Measurements from ENCODE around the gene NPR1.
"Not testable (repeated sequence)": the region's sequence is repeated elsewhere in the genome, so short reads cannot be mapped to it uniquely, and the experiment has no call there.

The NPR1 gene

GRCh38 chr1:153699768-153700167, 21.3 kb downstream of the NPR1 start:
- TF ChIP-seq, protein P1, sequence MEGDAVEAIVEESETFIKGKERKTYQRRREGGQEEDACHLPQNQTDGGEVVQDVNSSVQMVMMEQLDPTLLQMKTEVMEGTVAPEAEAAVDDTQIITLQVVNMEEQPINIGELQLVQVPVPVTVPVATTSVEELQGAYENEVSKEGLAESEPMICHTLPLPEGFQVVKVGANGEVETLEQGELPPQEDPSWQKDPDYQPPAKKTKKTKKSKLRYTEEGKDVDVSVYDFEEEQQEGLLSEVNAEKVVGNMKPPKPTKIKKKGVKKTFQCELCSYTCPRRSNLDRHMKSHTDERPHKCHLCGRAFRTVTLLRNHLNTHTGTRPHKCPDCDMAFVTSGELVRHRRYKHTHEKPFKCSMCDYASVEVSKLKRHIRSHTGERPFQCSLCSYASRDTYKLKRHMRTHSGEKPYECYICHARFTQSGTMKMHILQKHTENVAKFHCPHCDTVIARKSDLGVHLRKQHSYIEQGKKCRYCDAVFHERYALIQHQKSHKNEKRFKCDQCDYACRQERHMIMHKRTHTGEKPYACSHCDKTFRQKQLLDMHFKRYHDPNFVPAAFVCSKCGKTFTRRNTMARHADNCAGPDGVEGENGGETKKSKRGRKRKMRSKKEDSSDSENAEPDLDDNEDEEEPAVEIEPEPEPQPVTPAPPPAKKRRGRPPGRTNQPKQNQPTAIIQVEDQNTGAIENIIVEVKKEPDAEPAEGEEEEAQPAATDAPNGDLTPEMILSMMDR (IDR thresholded peaks at IDR 0.05; ENCODE audit: unreplicated experiment in 3 of 3): no peak
- Mint-ChIP-seq H3K27ac (peak overlapping the region in 2 of 3 experiments; percentile 99 to 100), H3K4me1 (peaks cover 24% of the 10 kb centered on the region), H3K9me3 (no peaks in the 10 kb centered on the region), H3K36me3 (ENCODE audit: low read depth) (no peaks in the 10 kb centered on the region), H3K27me3 (ENCODE audit: low read depth) (no peaks in the 10 kb centered on the region), H3K4me3 (no peak overlapping the region)

DNA sequence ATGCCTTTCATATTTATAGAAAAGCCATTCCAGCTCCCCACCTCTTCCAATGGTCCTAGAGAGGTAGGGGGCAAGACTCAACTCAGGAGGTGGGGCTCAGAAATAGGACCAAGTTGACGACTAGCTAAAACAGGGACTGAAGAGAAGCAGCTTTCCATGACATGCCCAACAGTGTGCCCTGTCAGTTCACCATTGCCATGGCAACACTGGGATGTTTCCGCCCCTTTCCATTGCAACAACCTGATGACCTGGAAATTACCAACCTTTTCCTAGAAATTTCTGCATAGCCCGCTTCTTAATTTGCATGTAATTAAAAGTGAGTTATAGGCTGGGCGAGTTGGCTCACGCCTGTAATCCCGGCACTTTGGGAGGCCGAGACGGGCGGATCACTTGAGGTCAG, 27.0 kb downstream of the NPR1 start:
- H3K4me3 Mint-ChIP-seq: no peak overlapping the region
- no peaks in the 10 kb centered on the region for H3K36me3 Mint-ChIP-seq (ENCODE audit: low read depth)
- H3K9me3 Mint-ChIP-seq: no peaks in the 10 kb centered on the region

DNA sequence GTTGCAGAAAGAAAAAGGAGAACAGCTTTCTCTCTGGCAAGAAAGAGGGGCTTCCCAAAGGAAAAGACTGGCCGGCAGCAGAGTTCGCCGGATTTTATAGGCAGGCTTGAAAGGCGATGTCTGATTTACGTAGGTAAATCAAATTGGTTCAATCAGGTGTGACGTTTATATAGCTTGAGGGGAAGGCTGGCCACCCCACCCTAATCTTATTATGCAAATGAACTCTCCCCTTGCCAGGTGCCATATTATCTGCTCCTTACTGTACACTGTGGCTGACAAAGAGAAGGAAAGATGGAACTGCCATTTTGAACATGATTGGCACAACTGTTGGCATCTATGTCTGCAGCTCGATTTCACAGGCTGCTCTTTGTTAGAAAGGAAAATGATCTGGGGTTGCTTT, 32.5 kb downstream of the NPR1 start:
- Mint-ChIP-seq H3K36me3 (ENCODE audit: low read depth) (no peaks in the 10 kb centered on the region), H3K9me3 (no peaks in the 10 kb centered on the region), H3K27me3 (ENCODE audit: low read depth) (no peaks in the 10 kb centered on the region), H3K4me1 (no peaks in the 10 kb centered on the region), H3K4me3 (no peak overlapping the region), H3K27ac (no peak overlapping the region)
- TF ChIP-seq, protein P1 (IDR thresholded peaks at IDR 0.05; ENCODE audit: unreplicated experiment in 3 of 3): no peak

More for the DNA sequence above, 27.0 kb downstream of the NPR1 start:
- TF ChIP-seq, protein P1 (IDR thresholded peaks at IDR 0.05; ENCODE audit: unreplicated experiment in 3 of 3): no peak
- Mint-ChIP-seq H3K27ac (no peak overlapping the region), H3K4me1 (no peaks in the 10 kb centered on the region), H3K27me3 (ENCODE audit: low read depth) (no peaks in the 10 kb centered on the region)

GRCh38 chr1:153716211-153716610, 37.7 kb downstream of the NPR1 start:
- not testable (repeated sequence) for H3K36me3 Mint-ChIP-seq (ENCODE audit: low read depth); H3K27me3 Mint-ChIP-seq (ENCODE audit: low read depth); H3K4me1 Mint-ChIP-seq; H3K27ac Mint-ChIP-seq; H3K9me3 Mint-ChIP-seq; H3K4me3 Mint-ChIP-seq

GRCh38 chr1:153717330-153717729, 38.8 kb downstream of the NPR1 start:
- H3K27me3 Mint-ChIP-seq (ENCODE audit: low read depth): peaks cover 3% of the 10 kb centered on the region
- H3K4me1 Mint-ChIP-seq: no peaks in the 10 kb centered on the region
- H3K36me3 Mint-ChIP-seq (ENCODE audit: low read depth): no peaks in the 10 kb centered on the region
- TF ChIP-seq, protein P1 (IDR thresholded peaks at IDR 0.05; ENCODE audit: unreplicated experiment in 3 of 3): no peak
- H3K4me3 Mint-ChIP-seq: no peak overlapping the region
- H3K9me3 Mint-ChIP-seq: no peaks in the 10 kb centered on the region
- H3K27ac Mint-ChIP-seq: no peak overlapping the region

DNA sequence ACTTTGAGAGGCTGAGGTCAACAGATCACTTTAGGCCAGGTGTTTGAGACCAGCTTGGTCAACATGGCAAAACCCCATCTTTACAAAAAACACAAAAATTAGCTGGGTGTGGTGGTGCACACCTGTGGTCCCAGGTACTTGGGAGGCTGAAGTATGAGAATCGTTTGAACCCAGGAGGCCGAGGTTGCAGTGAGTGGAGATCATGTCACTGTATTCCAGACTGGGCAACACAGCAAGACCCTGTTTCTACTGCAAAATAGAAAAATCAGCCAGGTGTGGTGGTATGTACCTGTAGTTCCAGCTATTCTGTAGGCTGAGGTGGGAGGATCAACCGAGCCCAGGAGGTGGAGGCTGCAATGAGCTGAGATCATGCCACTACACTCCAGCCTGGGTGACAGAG, 45.2 kb downstream of the NPR1 start:
- Mint-ChIP-seq H3K27me3 (ENCODE audit: low read depth) (peaks cover 3% of the 10 kb centered on the region), H3K4me3 (no peak overlapping the region), H3K4me1 (peaks cover 14% of the 10 kb centered on the region), H3K36me3 (ENCODE audit: low read depth) (no peaks in the 10 kb centered on the region), H3K9me3 (no peaks in the 10 kb centered on the region), H3K27ac (no peak overlapping the region)
- TF ChIP-seq, protein P1 (IDR thresholded peaks at IDR 0.05; ENCODE audit: unreplicated experiment in 3 of 3): no peak

GRCh38 chr1:153724634-153725033, 46.1 kb downstream of the NPR1 start:
- not testable (repeated sequence) for H3K4me3 Mint-ChIP-seq; H3K27ac Mint-ChIP-seq; H3K36me3 Mint-ChIP-seq (ENCODE audit: low read depth); H3K9me3 Mint-ChIP-seq; H3K27me3 Mint-ChIP-seq (ENCODE audit: low read depth)
- H3K4me1 Mint-ChIP-seq: peaks cover 23% of the 10 kb centered on the region
